ENCODE data around the gene ITPR2.

DNA sequence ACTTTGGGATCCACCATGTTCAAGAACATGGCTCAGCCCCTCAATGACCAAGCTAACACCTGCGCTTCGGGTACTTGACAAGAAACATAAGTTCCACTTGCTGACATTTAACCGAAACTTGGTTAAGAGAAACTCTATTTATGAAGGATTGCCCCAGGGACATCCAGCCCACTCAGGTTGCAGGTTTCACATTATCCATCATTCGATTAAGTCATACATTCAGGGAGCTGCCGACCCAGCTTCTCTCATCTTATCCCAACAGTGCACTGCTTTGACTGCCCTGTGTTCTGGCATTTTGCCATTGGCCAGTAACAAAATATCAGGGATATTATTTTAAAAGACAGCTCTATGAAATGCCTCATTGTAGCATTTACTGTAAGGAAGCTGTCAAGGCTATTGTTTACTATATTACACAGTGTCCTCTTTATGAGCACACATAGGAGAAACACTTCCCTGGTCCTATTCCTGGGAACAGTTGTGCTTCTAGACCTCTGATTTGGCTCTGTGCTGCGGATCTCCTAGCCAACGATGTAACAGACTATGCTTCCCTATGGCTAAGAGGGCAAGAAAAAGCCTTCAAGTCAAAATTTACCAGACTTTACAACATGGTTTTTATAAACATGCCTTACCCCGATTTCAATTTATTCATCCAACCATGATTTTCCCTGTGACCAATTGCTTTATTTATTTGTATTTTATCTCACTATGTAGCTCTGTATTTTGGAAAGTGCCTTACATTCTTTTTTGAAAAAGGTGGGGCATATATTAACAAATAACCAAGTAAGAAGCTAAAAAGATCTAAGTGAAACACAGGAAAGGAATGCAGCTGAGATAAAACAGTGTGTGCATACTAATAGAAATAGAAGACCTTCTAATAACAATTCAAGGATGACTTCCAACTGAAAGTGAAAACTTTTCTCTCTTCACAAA lies 109.3 kb downstream of the ITPR2 start:
- no peak for TF ChIP-seq EZH2phosphoT487 (IDR thresholded peaks at IDR 0.05; ENCODE audit: low read length)
- TF ChIP-seq, protein P1, sequence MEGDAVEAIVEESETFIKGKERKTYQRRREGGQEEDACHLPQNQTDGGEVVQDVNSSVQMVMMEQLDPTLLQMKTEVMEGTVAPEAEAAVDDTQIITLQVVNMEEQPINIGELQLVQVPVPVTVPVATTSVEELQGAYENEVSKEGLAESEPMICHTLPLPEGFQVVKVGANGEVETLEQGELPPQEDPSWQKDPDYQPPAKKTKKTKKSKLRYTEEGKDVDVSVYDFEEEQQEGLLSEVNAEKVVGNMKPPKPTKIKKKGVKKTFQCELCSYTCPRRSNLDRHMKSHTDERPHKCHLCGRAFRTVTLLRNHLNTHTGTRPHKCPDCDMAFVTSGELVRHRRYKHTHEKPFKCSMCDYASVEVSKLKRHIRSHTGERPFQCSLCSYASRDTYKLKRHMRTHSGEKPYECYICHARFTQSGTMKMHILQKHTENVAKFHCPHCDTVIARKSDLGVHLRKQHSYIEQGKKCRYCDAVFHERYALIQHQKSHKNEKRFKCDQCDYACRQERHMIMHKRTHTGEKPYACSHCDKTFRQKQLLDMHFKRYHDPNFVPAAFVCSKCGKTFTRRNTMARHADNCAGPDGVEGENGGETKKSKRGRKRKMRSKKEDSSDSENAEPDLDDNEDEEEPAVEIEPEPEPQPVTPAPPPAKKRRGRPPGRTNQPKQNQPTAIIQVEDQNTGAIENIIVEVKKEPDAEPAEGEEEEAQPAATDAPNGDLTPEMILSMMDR (IDR thresholded peaks at IDR 0.05; ENCODE audit: low read length): no peak

Measured in MM.1S (cell line).